ENCODE results near the gene ZXDC.

ZXDC gene

GRCh38 chr3:126415661-126416591 lies 59.8 kb downstream of the ZXDC start:
- no peak for DNase-seq (ENCODE audit: low spot score)

GRCh38 chr3:126414961-126415660 lies 60.6 kb downstream of the ZXDC start:
- DNase-seq (ENCODE audit: low spot score), result no peak

- no peak for DNase-seq (ENCODE audit: low spot score)
These were observed 61.3 kb downstream of the ZXDC start for GRCh38 chr3:126414406-126414805.

- no peak for DNase-seq (ENCODE audit: low spot score)
These were observed 62.0 kb downstream of the ZXDC start for GRCh38 chr3:126413693-126414080.

- DNase-seq (ENCODE audit: low spot score), result no peak
These were observed 62.6 kb downstream of the ZXDC start for GRCh38 chr3:126412841-126413692.

GRCh38 chr3:126408099-126408498 lies 67.6 kb downstream of the ZXDC start:
- DNase-seq (ENCODE audit: low spot score), result no peak

- DNase-seq (ENCODE audit: low spot score), result no peak
These were observed 68.2 kb downstream of the ZXDC start for GRCh38 chr3:126407412-126408044.

- no peak for DNase-seq (ENCODE audit: low spot score)
These were observed 69.0 kb downstream of the ZXDC start for GRCh38 chr3:126406389-126407296.

GRCh38 chr3:126402666-126403302 lies 72.9 kb downstream of the ZXDC start:
- no peak for DNase-seq (ENCODE audit: low spot score)

GRCh38 chr3:126402178-126402577 lies 73.5 kb downstream of the ZXDC start:
- DNase-seq (ENCODE audit: low spot score), result no peak

GRCh38 chr3:126401611-126402160 lies 74.0 kb downstream of the ZXDC start:
- no peak for DNase-seq (ENCODE audit: low spot score)

- no peak for DNase-seq (ENCODE audit: low spot score)
These were observed 75.9 kb downstream of the ZXDC start for GRCh38 chr3:126399756-126400155.

- no peak for DNase-seq (ENCODE audit: low spot score)
These were observed 76.3 kb downstream of the ZXDC start for GRCh38 chr3:126399351-126399735.

GRCh38 chr3:126398423-126399350 lies 77.0 kb downstream of the ZXDC start:
- DNase-seq (ENCODE audit: low spot score), result no peak

- DNase-seq (ENCODE audit: low spot score), result no peak
These were observed 77.9 kb downstream of the ZXDC start for GRCh38 chr3:126397610-126398422.

GRCh38 chr3:126396536-126396935 lies 79.2 kb downstream of the ZXDC start:
- DNase-seq (ENCODE audit: low spot score), result no peak

GRCh38 chr3:126395846-126396513 lies 79.7 kb downstream of the ZXDC start:
- DNase-seq (ENCODE audit: low spot score), result no peak

GRCh38 chr3:126394977-126395321 lies 80.7 kb downstream of the ZXDC start:
- no peak for DNase-seq (ENCODE audit: low spot score)

Data from cerebellar cortex (tissue), 1 donor.